HG03342 (cell line): Measurements from ENCODE around the gene C2CD4C.
"Not testable (repeated sequence)": the region's sequence is repeated elsewhere in the genome, so short reads cannot be mapped to it uniquely, and the experiment has no call there.

ENCODE experiments used
- ATAC-seq: cut with Tn5 transposase; IDR thresholded peaks from one replicate; pipeline ENCODE4 v1.9.1; 2021; ENCODE audit warnings: mild to moderate bottlenecking, moderate library complexity; ENCODE audit not compliant: unreplicated experiment

Gene C2CD4C

DNA sequence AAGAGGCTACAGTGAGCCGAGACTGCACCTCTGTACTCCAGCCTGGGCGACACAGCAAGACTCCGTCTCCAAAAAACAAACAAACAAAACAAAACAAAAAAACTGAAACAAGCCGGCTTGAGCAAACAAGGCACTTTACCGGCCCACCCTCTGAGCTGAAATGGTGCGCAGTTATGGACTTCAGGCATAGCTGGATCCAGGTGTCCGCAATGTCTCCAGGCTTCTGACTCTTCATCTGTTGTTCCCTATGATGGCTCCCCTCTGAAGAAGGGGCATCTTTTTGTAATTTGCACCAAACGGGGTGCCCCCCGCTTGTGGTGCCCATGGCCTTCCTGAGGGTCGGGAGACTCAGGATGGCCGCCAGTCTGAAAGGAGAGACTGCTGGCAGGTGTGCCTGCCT is 6.2 kb downstream of the C2CD4C start:
- ATAC-seq = no peak

DNA sequence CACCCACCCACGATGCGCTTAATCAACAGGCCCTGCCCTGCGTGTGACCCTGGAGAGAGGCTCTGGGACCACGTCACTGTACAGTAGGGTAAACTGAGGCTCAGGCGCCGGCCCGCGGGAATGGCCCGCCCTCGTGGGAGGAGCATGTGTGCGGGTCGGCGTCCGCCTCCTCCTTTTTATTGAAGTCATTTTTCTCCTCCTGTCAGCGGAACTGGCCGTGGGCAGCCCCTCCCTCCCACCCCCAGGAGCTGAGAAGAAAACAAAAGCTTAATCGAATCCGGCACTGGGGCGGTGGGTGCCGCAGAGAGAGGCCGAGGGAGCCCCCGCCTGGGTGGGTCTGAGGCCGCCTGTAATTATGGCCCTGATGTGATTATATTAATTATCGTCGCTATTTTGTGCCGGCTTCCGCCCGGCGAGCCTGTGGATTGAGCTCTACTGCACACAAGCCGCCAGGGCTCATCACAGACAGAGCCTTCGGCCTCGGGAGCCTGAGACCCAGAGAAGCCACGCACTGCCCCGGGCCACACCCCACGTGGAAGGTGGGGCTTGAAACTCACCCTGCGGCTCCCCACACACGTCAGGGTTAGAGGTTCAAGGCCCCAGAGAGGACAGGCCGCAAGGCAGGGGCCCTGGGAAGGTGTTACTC is 7.0 kb downstream of the C2CD4C start:
- no peak for ATAC-seq

DNA sequence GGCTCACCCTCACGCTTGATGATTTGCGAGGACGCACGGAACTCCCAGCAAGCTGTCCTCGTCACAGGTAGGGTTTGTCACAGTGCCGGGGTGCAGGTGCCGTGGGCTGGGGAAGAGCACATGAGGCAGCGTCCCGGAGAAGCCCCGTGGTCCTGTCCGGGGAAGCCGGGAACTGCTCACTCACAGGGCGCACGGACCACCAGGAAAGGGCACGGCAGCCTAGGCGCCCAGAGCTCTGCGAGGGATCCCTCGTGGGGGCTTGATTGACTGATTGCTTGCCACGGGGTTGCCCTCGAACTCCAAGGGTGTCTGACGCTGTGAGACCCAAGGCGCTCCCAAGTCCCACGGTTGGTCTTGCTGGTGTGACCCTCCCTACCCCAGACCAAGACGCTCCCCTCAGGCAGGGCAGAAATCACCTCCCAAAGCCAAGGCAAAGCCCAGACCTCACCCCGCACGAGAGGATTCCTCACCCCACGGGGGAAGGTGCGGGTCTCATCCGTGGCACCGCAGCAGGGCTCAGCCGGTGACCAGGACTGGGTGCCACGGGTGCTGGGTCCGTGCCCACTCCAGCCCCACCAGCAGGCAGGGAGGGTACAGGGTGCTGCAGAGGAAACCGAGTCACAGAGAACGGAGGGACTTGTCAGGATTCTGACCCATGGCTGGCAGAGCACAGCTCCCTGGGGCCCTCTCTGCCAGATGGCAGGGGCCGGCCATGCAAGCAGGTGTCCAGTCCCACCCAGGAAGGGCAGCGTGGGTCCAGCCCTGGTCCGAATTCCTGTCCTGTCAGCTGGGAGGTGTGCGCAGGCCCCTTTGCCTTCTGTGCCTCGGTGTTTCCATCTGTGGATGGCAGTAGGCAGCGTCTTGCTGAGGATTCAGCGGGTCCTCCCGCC is 7.7 kb downstream of the C2CD4C start:
- ATAC-seq = no peak

DNA sequence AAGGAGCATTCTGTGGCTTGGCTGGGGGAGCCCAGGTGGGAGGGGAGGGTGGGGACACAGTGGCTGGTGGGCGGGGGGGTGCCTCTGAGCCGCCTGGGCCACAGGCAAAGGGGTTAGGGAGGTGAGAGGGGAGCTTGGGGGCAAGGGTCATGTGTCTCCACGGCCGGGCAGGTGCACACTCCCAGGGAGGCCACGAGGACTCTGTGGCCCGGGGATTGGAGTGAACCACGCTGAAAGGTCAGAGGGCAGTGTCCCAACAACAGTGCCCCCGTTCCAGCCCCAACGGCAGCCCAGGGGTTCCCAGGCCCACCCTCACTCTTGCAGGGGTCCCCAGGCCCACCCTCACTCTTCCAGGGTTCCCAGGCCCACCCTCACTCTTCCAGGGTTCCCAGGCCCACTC is 9.6 kb downstream of the C2CD4C start:
- no peak for ATAC-seq

DNA sequence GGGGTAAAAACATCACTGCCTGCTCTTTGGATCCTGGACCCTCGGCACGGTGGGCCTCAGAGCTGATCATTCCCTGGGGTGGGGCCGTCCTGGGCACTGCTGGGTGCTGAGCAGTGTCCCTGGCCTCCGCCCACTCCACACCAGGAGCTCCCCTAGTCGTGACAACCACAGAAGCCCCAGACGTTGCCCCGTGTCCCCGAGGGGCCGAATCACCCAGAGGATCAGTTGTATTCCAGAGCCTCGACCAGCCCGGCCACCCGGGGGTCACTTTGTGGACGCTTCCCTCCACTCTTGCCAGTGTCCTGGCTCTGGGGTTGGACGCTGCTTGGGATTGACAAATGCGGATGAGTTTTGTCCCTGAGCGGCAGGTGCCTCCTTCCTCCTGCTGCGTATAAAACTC is 10.2 kb downstream of the C2CD4C start:
- ATAC-seq = no peak

DNA sequence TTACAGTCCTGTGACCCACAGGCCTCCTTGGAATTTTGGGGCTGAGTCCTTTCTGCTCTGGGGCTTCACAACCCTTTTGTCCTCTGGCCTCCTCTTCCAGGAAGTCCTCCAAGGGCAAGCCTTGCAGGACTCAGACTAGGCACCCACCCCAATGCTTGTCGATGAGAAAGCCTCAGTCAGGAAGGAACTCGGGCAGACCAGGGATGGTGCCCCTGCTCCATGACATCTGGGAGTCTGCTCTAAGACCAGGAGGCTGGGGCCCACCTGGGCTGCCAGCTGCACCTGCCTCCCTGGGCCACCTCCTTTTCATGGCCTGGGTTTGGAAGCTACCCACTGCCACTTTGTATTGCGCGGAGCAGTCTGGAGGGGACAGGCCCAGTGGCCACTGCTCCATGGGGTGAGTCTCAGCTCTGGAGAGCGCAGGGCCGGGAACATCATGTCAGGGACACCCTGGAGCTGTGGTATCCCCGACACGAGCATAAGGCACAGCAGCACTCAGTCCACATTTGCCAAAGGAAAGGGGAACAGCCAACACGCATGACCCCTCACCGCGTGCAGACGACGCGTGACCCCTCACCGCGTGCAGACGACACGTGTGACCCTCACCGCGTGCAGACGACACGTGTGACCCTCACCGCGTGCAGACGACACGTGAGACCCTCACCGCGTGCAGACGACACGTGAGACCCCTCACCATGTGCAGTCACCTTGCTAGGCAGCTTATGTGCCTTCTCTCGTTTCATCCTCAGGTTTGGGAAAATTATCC is 10.8 kb downstream of the C2CD4C start:
- ATAC-seq = no peak

DNA sequence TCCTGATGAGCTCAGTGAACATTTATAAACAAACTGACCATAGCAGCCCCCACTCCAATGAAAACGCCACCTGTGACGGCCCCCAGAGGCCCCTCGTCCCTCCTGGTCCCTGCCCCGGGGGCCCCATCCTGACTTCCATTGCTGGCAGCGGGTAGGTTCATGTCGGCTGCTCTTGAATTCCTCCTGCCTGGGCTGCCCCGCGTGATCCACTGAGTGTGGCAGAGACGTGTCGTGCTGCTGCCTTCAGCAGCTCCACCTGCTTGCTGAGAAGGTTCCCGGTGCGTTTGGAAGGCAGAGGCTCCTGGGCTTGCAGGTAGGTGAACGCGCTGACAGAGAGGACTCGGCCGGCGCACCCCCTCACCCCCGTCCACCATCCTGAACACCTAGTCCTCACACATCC is 11.6 kb downstream of the C2CD4C start:
- ATAC-seq = no peak

DNA sequence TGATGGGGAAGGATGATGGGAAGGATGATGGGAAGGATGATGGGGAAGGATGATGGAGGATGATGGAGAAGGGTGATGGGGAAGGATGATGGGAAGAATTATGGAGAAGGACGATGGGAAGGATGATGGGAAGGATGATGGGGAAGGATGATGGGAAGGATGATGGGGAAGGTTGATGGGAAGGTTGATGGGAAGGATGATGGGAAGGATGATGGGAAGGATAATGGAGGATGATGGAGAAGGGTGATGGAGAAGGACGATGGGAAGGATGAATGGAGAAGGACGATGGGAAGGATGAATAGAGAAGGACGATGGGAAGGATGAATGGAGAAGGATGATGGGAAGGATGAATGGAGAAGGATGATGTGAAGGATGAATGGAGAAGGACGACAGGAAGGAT is 13.5 kb downstream of the C2CD4C start:
- no peak for ATAC-seq

DNA sequence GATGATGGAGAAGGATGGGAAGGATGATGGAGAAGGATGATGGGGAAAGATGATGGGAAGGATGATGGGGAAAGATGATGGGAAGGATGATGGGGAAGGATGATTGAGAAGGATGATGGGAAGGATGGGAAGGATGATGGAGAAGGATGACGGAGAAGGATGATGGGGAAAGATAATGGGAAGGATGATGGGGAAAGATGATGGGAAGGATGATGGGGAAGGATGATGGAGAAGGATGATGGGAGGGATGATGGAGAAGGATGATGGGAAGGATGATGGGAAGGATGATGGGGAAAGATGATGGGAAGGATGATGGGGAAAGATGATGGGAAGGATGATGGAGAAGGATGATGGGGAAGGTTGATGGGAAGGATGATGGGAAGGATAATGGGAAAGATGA is 14.1 kb downstream of the C2CD4C start:
- not testable (repeated sequence) for ATAC-seq

DNA sequence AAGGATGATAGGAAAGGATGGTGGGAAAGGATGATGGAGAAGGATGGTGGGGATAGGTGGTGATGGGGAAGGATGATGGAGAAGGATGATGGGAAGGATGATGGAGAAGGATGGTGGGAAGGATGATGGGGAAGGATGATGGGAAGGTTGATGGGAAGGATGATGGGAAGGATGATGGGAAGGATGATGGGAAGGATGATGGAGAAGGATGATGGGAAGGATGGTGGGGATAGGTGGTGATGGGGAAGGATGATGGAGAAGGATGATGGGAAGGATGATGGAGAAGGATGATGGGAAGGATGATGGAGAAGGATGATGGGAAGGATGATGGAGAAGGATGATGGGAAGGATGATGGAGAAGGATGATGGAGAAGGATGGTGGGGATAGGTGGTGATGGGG is 15.4 kb downstream of the C2CD4C start:
- ATAC-seq = not testable (repeated sequence)

DNA sequence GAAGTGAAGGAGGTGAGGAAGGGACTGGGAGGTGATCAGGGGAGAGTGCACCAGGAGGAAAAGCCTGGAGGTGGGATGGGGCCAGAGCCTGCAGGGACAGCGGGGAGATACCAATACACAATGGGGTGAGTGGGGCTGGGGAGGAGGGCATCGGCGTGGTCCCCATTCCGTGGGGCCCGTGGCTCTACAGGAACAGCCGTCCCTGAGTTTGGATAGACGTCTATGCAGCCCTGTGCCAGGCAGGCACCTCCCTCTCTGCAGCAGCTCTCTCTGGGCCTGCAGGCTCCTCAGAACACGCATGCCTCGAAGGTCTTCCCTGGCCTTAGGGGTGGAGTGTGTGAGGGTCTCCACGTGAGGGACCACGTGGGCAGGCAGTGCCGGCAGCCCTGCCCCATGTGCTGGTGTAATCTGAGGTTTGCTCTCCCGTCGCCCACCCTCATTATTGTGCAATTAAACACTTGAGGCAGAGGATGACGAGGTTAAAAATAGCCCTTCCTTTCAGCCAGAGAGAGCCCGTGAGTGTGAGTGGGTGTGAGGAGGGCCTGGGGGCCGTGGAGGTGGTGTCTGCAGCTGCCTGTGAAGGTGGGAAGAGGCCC is 16.5 kb downstream of the C2CD4C start:
- ATAC-seq = no peak

DNA sequence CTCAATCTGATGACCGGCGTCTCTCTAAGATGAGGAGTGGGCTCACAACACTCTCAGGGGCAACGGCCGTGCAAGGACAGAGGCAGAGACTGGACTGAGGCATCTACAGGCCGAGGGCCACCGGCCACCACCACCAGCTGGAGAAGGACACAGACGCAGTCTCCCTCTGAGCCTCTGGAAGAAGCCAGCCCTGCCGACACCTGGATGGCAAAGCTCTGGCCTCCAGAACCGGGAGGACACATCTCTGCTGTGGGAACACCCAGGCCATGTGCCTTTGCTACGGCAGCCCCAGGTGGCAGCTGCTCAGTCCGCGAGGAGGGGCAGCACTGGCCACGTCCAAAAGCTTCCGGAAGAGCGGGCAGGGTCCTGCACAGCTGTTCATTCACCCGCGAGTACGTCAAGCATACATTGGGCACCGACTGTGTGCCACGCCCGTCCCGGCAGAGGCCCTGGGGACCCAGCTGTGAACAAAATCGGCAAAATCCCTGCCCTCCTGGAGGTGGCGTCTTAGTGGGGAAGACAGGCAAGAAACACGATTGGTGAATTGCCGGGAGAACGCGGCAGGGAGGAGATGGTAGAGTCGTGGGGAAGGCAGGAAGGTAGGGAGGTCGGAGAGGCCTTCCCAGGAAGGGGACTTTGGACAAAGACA is 17.1 kb downstream of the C2CD4C start:
- no peak for ATAC-seq

DNA sequence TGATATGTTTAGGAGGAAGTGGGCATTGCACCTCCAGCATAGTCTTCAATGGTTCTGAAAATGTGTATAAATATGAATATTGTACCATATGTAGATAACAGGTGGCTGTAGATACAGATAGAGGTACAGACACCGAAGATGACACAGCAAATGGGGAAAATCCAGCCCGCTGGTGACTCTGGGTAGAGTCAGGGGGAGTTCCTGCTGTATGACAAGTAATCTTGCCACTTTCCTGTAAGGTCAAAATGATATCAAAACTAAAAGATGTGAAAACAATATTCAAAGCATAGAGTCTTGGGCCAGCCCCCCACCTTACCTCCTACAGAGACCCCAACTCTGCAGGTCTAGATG is 17.8 kb downstream of the C2CD4C start:
- ATAC-seq = no peak

DNA sequence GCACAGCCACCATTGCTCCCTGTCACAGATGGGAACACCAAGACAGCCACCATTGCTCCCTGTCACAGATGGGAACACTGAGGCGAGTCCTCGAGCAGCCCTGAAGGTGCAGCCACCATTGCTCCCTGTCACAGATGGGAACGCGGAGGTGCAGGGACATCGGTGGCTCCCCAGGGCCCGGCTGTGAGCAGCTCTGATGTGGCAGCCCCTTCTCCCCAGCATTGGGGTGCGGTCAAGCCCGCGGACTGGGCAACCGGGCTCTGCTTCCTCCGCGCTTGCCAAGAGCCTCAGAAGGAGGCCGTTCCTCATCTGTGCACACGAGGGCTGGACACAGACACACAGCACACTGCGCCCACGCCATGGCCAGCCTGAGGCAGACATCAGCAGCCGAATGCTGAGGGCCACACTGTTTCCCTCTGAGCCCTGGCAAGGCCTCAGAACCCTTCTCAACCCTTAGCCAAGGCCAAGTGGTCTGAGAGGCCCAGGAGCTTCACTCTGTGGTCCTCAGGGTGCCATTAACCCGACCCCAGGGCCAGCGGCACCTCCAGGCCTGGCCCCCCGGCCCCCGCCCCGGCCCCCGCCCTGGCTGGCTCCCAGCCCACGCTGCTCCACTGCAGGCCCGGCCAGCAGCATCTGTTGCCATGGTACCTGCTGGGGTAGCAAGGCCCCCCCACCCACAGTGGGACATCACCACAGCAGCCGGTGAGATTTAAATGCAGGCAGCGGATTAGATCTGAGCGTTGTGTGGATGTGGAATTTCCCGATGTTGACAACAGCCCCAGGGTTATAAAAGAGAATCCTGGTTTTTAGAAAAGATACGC is 18.4 kb downstream of the C2CD4C start:
- ATAC-seq = no peak

DNA sequence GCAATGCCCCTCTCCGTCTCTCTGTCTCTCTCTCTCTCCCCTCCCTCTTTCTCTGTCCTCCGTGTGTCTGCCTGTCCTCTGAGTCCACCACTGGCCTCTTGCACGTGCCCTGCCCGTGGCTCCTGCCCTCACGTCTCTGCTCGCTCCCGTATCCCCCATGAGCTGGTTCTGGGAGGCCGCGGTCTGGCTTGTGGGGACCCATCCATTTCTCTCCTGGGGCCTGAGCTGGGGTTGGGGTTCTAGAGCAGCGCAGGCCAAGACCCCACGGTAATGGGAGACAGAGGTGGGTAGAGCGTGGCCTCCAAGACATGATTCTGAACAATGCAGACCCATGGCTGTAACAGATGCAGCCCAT is 19.0 kb downstream of the C2CD4C start:
- no peak for ATAC-seq

DNA sequence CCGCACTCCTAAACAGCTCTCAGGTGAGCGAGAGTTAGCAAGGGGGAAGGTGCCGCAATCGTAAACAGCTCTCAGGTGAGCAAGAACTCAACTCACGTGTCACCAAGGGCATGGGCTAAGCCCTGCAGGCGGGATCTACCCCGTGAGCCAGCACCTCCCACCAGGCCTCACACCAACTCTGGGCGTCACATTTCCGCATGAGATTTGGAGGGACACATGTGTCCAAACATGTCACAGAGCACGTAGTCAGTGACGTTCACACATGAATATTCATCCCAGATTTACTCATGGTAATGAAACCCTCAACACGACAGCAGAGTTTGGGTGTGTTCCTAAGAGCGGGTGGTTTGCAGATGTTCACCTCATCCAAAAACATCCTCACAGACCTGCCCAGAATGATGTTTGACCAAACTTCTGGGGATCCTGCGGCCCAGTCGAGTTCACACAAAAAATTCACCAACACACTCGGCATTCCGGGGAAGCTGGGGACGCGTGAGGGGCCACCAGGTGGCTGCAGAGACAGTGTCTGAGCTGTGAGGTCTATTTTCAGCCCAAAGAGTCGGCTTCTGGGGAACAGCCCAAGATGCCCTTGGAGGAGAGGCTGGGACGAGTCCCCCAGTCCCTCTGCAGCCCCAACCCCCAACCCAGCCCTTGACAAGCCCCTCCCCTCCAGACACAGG is 19.6 kb downstream of the C2CD4C start:
- no peak for ATAC-seq

DNA sequence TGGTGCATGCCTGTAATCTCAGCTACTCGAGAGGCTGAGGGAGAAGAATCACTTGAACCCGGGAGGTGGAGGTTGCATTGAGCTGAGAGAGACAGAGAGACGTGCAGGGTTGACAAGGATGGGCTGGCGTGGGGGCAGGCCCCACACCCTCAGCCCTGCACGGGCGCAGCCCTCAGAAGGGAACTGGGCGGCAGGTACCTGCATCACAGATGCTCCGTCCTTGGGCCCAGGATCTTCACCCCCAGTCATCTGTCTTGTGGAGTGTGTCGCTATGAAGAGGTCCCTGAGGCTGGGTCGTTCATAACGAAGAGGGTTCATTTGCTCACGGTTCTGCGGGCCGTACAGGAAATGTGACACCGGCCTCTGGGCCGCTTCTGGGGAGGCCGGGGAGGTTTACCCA is 20.3 kb downstream of the C2CD4C start:
- no peak for ATAC-seq

DNA sequence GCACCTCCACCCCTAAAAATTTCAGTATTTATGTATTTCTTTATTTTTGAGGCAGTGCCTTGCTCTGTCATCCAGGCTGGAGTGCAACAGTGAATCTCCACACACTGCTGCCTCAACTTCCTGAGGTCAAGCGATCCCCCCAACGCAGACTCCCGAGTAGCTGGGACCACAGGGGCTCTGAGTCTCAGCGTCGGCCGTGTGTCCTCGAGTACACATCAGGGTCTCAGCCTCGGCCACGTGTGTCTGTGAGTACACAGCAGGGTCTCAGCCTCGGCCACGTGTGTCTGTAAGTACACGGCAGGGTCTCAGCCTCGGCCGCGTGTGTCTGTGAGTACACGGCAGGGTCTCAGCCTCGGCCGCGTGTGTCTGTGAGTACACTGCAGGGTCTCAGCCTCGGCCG is 21.2 kb downstream of the C2CD4C start:
- no peak for ATAC-seq

DNA sequence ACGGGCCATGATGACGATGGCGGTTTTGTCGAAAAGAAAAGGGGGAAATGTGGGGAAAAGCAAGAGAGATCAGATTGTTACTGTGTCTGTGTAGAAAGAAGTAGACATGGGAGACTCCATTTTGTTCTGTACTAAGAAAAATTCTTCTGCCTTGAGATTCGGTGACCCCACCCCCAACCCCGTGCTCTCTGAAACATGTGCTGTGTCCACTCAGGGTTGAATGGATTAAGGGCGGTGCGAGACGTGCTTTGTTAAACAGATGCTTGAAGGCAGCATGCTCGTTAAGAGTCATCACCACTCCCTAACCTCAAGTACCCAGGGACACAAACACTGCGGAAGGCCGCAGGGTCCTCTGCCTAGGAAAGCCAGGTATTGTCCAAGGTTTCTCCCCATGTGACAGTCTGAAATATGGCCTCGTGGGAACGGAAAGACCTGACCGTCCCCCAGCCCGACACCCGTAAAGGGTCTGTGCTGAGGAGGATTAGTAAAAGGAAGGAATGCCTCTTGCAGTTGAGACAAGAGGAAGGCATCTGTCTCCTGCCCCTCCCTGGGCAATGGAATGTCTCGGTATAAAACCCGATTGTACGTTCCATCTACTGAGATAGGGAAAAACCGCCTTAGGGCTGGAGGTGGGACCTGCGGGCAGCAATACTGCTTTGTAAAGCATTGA is 22.2 kb downstream of the C2CD4C start:
- not testable (repeated sequence) for ATAC-seq
